Right hindlimb (tissue), 1 donor: ENCODE data around the gene CDK18.
"Not testable (repeated sequence)": the region's sequence is repeated elsewhere in the genome, so short reads cannot be mapped to it uniquely, and the experiment has no call there.

Experiments used
- DNase-seq: peaks from one replicate; pipeline ENCODE4 v3.0.0-alpha.2; 2018

CDK18 gene

DNA sequence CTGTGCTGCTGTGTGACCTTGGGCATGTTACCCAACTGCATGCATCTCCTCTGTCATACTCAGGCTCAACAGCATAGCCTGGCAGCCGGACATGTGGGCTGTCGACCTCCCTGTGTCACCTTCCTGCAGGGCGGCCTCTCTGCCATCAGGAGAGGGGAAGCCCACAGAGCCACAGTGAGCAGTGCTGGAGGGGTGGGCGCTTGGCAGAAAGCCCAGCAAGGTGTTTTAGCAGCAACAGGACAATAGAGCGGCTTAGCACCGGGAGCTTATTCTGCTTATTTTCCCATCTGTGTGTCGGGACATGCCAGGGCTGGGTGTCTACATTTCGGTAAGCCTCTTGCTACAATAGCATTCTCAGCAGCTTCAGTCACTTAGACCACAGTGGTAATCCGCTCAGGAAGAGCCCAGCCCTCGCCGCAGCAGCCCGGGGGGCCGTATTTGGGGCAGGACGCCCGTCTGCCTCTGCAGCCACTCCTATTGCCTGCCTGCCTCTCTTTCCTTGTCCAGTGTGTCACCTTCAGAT lies 22.8 kb upstream of the CDK18 start:
- DNase-seq, result no peak

DNA sequence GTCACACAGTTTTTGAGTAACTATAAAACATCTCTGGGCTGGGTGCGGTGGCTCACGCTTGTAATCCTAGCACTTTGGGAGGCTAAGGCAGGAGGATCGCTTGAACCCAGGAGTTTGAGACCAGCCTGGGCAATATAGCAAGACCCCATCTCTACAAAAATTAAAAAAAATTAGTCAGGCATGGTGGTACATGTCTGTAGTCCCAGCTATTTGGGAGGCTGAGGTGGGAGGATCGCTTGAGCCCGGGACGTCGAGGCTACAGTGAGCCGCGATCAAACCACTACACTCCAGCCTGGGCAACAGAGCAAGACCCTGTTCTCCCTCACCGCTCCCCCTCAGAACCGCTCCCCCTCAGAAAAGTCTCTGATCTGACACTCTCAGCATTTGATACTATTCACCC lies 21.9 kb upstream of the CDK18 start:
- not testable (repeated sequence) for DNase-seq

- no peak for DNase-seq
Measured at GRCh38 chr1:205483372-205483771, 21.1 kb upstream of the CDK18 start.

DNA sequence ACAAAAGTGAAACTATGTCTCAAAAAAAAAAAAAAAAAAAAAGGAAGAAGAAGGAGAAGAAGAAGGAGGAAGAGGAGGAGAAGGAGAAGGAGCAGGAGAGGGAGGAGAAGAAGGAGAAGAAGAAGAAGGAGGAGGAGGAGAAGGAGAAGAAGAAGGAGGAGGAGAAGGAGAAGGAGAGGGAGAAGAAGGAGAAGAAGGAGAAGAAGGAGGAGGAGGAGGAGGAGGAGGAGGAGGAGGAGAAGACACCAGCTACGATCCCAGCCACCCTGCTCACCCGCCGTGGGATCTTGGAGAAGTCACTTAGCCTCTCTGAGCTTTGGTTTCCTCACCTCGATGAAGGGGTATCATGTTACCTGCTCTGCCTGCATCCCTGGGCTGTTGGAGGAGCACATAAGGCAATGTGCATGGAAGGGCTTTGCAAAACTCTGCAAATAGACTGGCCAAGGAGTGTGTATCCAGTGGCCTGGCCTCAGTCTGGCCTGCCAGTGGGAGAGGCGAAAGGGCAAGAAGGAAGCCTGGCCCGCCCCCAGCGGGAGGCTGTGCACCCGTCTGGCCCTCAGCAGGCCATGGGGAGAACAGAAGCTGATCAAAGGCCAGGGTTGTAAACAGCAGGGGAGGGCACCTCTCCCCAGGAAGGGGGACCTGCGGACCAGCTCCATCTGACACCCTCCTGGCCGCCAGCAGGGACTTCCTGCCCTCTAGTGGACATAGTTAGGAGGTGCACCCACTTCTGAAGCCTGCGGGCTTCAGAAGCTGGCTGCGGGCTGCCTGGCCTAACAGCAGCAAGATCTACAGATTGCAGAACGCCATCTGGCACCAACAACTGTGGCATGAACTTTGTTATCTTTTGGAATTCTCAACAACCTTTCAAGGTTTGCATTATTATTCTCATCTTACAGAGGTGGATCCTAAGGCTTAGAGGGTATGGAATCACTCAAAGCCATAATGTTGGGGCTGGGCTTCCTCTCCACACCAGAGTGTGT lies 19.2 kb upstream of the CDK18 start:
- peak; percentile 63 for DNase-seq

- no peak for DNase-seq
Measured at GRCh38 chr1:205486258-205486657, 18.2 kb upstream of the CDK18 start.

- DNase-seq, result no peak
Measured at GRCh38 chr1:205488074-205488723, 16.3 kb upstream of the CDK18 start.

DNA sequence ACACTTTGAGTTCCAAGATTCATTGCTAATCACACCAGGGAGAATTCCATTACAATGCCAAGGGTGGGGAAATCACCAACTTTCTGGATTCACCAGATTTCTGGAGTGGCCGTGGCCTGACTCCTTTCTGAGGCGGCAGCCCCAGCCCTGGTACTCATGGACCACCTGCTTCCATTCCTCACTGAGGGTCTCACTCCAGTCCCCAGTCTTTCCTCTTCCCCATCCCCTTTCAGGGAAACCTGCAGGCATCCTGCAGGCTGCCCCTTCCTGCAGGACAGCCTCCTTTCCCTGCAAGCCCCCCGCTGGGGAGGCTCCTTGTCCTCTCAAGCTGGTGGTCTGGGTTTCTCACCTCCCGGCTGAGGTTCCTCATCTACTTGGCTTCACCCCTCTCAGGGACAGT lies 12.7 kb upstream of the CDK18 start:
- no peak for DNase-seq

DNA sequence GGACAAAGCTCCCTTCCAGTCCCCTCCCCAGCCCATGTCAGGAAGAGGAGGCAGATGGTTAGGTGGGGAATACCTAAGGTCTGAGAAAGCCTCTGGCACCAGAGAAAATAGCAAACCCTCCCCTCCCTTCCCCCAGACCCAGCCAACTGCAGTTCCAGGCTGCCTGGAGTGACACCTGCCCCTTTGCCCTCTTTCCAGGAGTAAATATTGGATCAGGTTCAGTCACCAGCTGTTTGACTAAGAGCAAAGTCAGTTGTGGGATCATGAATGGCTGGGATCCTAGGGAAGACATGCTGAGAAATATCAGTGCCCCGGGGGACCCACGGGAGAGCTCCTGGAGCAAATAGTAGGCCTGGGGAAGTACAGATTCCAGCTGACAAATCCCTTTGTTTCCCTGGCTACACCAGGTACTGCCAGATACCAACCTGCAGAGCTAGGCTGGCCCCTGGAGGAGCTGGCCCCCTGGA lies 12.2 kb upstream of the CDK18 start:
- DNase-seq, result no peak

- DNase-seq, result no peak
Measured at GRCh38 chr1:205492774-205493173, 11.7 kb upstream of the CDK18 start.

GRCh38 chr1:205493241-205494085 lies 11.0 kb upstream of the CDK18 start:
- peak; percentile 55 for DNase-seq

DNA sequence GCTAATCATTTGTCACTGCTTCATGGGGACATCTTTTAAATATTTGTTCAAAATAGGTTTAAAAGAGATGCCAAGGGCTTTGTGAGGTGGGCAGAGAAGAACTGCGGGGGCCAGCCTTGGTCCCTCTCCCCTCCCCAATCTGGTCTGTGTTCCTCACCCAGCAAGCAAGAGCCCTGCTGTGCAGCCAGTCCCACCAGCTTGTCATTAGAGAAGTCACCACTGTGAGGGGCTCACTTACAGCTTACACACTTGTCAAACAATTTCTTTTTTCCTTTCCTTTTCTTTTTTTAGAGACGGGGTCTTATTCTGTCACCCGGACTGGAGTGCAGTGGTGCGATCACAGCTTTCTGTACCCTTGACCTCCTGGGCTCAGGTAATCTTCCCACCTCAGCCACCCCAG lies 10.4 kb upstream of the CDK18 start:
- no peak for DNase-seq

- no peak for DNase-seq
Measured at GRCh38 chr1:205495237-205495823, 9.1 kb upstream of the CDK18 start.

DNA sequence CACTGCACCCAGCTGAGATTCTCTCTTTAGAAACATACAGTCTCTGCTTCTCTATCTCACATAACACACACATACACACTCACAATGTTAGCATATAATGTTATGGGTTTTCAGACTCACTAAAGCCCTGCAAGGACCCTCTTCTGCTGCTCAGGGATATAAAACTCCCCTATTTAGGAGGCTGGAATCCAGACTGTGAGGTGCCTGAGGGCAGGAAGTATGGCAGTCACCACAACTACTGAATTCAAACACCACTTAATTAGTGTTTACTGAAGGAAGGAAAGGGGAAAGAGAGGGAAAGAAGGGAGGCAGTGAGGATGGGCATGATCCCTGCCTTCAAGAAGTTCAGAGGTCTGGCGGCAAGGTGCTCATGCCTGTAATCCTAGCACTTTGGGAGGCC lies 7.8 kb upstream of the CDK18 start:
- DNase-seq, result no peak

GRCh38 chr1:205497351-205497750 lies 7.1 kb upstream of the CDK18 start:
- no peak for DNase-seq

- DNase-seq, result no peak
Measured at GRCh38 chr1:205499789-205500188, 4.7 kb upstream of the CDK18 start.

DNA sequence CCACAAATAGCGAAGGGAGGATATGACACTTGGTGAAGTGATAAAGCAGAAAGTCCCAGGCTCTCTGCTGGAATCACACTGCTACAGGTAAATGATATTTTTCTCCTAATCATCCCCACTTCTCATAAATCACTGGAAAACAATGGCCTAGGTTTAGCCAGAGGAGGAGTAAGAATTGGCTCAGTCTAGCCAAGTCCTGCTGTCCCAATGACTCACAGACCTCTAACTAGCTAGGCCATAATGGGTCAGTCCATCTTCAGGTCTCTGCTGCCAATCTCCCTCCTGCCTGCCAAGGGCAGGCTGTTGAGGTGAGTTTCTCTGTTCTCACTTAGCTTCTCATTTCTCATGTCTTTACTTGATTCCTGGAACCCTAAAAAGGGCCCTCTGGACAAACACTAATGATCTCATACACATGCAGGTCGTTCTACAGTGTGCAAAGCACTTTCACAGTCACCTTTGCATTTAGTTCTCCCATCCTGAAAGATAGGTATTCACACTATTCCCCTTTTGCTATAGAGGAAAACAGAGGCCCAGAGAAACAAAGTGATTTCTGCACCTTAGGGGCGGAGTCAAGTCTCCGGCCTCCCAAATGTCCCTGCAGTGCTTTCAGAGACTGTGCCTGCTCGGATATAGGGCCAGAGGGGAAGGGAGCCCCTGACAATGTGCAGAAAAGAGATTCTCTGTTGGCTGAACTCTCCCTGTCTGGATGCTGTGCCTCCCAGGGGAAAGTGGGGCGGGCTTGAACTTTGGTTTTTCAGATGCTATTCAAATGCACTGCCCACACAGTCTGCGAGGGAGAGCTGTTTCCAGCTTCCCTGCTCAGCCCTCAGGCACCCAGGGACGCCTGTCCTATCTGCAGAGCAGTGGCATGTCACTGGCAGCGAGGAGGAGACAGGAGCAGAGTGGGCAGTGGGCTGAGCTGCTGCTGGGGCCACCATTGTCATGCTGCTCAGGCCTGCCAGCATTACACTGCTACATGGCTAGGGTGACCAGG lies 3.9 kb upstream of the CDK18 start:
- DNase-seq, result no peak

DNA sequence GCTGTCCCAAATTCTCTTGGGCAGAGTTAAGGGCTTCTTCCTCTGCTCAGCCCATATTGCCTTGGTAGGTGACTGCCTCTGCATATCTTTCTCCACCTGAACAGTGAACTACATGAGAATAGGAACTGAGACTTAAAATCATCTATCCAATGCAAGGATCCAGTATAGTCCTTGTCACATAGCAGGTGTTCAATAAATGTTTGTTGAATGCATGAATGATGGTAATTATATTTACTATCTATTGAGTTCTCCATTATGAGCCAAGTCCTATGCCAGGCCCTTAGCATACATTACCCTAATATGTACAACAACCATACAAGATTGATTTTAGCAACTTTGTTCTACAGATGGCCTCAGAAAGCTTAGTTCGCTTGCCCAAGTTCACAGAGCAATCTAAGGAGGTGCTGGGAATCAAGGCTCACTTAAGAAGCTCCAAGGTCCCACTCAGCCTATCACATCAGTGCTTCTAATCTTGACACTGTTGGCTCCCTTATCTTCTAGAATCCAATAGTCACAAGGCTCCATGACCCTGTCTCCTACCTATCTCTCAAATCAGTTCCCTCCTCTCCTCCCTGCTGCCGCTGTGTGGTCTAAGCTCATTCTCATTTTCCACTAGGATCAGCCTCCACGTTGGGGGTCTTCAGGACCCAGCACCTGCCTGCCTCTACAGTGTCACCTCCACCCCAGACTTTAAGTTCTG lies 2.2 kb upstream of the CDK18 start:
- DNase-seq, result no peak

DNA sequence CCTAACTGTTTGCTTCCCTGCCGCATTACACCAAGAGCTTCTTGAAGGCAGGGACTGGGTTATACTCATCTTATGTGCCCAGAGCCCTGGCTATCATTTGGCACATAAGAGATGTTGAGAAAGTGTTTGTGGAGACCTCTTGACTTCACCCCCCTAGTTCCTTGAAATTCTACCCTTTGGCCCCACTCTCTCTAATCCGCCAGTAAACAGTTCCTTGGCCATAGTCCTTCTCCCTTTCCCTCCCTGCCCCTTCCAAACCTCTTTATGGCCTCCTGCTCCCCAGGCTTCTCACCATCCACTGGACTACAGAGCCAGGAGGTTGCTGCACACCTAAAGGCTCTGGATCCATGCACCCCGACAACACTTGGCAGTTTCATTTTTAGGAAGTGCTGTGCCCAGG lies 1.5 kb upstream of the CDK18 start:
- no peak for DNase-seq

DNA sequence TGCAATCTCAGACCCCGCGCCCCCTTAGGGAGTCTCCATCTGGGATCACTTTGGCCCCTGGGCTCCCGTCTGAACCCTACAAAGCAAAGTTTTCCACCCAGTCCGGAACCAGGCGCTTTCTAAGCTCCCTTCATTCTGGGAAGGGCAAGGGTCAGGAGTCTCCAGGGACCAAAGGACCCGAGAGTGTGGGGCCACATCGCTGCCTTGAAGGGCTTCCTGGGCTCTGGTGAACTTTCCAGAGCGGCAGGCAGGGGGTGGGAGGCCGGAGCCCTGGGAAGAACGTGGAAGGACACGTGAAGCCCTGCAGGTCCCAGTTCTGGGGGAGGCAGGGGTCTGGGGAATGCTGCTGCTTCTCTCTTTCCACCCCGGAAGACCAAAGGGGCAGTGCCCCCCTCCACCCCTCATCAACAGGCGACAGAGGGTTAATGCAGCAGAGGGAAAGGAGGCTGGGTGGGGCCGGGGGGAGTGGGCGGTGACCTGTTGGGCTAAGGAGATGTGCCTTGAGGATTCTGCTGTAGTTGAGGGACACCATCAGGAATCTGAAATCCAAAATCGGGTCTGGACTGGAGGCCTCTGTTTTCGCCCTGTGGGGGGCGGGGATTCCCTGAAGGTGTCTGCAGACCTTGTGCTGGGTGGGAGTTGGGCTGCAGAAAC lies 734 bp downstream of the CDK18 start:
- DNase-seq, result no peak

GRCh38 chr1:205505791-205506190 lies 1.3 kb downstream of the CDK18 start:
- DNase-seq, result no peak
